Loucy (cell line): ENCODE data around the gene ZNF550.

ENCODE experiments used
- H2AFZ ChIP-seq: fragments of 200-600 bp; sonication (generic); 2 replicates; pipeline ENCODE4 v1.6.0; 2016; ENCODE audit warnings: antibody characterized with exemption, mild to moderate bottlenecking, low read length, moderate library complexity
- H3F3A ChIP-seq: fragments of 200-600 bp; 2 replicates; pipeline ENCODE4 v1.6.0; 2016; ENCODE audit warnings: antibody characterized with exemption, low read depth, mild to moderate bottlenecking
- H3K27me3 ChIP-seq: fragments of 200-600 bp; sonication (generic); 2 replicates; pipeline ENCODE4 v1.6.1; 2014; ENCODE audit warnings: low read length, mild to moderate bottlenecking; ENCODE audit not compliant: insufficient read depth, poor library complexity, severe bottlenecking
- H3K36me3 ChIP-seq: fragments of 200-600 bp; sonication (generic); 2 replicates; pipeline ENCODE4 v1.6.1; 2016; ENCODE audit warnings: low read length; ENCODE audit not compliant: insufficient read depth
- H3K4me1 ChIP-seq: fragments of 200-600 bp; sonication (generic); 2 replicates; pipeline ENCODE4 v1.5.1; 2014; ENCODE audit warnings: low read length, mild to moderate bottlenecking; ENCODE audit not compliant: insufficient read depth, poor library complexity, severe bottlenecking
- H3K4me2 ChIP-seq: fragments of 200-600 bp; sonication (generic); 2 replicates; pipeline ENCODE4 v1.6.0; 2014; ENCODE audit warnings: antibody characterized with exemption, low read length, low read depth, mild to moderate bottlenecking; ENCODE audit not compliant: poor library complexity, severe bottlenecking
- H3K4me3 ChIP-seq: fragments of 200-600 bp; sonication (generic); 2 replicates; pipeline ENCODE4 v1.5.1; 2014; ENCODE audit warnings: low read length, mild to moderate bottlenecking, mixed read lengths; ENCODE audit not compliant: poor library complexity, severe bottlenecking
- H3K79me2 ChIP-seq: fragments of 200-600 bp; sonication (generic); 2 replicates; pipeline ENCODE4 v1.6.1; 2014; ENCODE audit warnings: low read length; ENCODE audit not compliant: insufficient read depth
- H3K9ac ChIP-seq: fragments of 200-600 bp; sonication (generic); 2 replicates; pipeline ENCODE4 v1.6.0; 2014; ENCODE audit warnings: mild to moderate bottlenecking, low read depth, low read length, moderate library complexity; ENCODE audit not compliant: poor library complexity, severe bottlenecking
- H3K9me2 ChIP-seq: fragments of 200-600 bp; sonication (generic); replicated peaks from 2 replicates; pipeline ENCODE4 v1.6.1; 2016; ENCODE audit warnings: low read depth, low read length, mixed read lengths
- H3K9me3 ChIP-seq: fragments of 200-600 bp; sonication (generic); 2 replicates; pipeline ENCODE4 v1.6.1; 2014; ENCODE audit warnings: mild to moderate bottlenecking, antibody characterized with exemption, low read length, low read depth; ENCODE audit not compliant: insufficient read depth
- H4K20me1 ChIP-seq: fragments of 200-600 bp; sonication (generic); 2 replicates; pipeline ENCODE4 v1.6.0; 2014; ENCODE audit warnings: antibody characterized with exemption, low read length, mild to moderate bottlenecking; ENCODE audit not compliant: insufficient read depth, poor library complexity, severe bottlenecking
- EZH2phosphoT487 ChIP-seq: fragments of 200-600 bp; IDR thresholded peaks from 2 replicates; pipeline ENCODE4 v1.6.1; 2018; ENCODE audit warnings: antibody characterized with exemption, mild to moderate bottlenecking, moderate library complexity, borderline replicate concordance
- TF ChIP-seq, protein P1 (sequence below): fragments of 200-600 bp; sonication (generic); conservative IDR thresholded peaks from 2 replicates; pipeline ENCODE4 v1.5.1; 2014; ENCODE audit warnings: mild to moderate bottlenecking, antibody characterized with exemption, low read length

ZNF550 gene

DNA sequence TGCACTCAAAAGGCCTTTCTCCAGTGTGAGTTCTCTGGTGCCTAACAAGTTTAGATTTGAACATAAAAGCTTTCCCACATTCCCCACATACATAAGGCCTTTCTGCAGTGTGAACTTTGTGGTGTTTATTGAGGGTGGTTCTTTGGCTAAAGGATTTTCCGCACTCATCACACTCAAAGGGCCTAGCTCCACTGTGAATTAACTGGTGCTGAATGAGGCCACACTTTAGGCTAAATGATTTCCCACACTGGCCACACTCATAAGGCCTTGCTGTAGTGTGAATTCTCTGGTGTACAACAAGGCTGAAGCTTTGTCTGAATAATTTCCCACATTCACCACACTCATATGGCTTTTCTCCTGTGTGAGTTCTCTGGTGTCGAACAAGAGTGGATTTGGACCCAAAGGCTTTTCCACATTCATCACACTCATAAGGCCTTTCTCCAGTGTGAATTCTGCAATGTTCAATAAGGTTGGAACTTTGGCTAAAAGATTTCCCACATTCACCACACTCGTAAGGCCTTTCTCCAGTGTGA, 12.8 kb upstream of the ZNF550 start:
- TF ChIP-seq EZH2phosphoT487 = no peak
- TF ChIP-seq, protein P1, sequence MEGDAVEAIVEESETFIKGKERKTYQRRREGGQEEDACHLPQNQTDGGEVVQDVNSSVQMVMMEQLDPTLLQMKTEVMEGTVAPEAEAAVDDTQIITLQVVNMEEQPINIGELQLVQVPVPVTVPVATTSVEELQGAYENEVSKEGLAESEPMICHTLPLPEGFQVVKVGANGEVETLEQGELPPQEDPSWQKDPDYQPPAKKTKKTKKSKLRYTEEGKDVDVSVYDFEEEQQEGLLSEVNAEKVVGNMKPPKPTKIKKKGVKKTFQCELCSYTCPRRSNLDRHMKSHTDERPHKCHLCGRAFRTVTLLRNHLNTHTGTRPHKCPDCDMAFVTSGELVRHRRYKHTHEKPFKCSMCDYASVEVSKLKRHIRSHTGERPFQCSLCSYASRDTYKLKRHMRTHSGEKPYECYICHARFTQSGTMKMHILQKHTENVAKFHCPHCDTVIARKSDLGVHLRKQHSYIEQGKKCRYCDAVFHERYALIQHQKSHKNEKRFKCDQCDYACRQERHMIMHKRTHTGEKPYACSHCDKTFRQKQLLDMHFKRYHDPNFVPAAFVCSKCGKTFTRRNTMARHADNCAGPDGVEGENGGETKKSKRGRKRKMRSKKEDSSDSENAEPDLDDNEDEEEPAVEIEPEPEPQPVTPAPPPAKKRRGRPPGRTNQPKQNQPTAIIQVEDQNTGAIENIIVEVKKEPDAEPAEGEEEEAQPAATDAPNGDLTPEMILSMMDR = no peak

DNA sequence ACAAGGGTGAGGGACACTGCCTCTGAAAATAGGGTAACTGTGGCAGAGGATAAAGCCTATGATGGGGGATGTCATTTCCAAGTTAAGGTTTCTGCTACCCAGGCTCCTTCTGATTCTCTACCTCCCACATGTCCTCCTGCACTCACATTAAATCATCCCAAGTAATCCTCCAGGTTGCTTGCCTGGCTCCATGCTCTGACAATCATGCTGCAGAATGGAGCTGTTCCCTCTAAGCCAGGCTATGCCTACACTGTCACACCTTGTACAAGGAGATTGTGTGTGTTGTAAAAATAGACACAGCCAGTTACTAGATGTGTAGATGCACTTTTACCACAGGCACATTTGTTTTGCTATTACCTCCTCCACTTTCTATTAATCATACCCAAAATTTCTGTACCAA, 11.0 kb upstream of the ZNF550 start:
- H3K27me3 ChIP-seq = no peaks in the 10 kb centered on the region
- no peak overlapping the region for H2AFZ ChIP-seq
- no peak overlapping the region for H3K4me3 ChIP-seq
- no peak overlapping the region for H3K9ac ChIP-seq
- H3K4me2 ChIP-seq = no peak overlapping the region
- H3K36me3 ChIP-seq = peaks cover 39% of the 10 kb centered on the region
- H4K20me1 ChIP-seq = no peaks in the 10 kb centered on the region
- H3K4me1 ChIP-seq = no peaks in the 10 kb centered on the region
- TF ChIP-seq, protein P1 = no peak
- TF ChIP-seq EZH2phosphoT487 = no peak
- H3K79me2 ChIP-seq = no peaks in the 10 kb centered on the region; the same call in 1 of the 2 replicates
- H3K9me3 ChIP-seq = peaks cover 77% of the 10 kb centered on the region
- H3K9me2 ChIP-seq = no peaks in the 10 kb centered on the region
- no peaks in the 10 kb centered on the region for H3F3A ChIP-seq

More for the DNA sequence above, 12.8 kb upstream of the ZNF550 start:
- Histone ChIP-seq H3K4me3 (no peak overlapping the region), H3K9ac (no peak overlapping the region), H3K9me3 (peaks cover 60% of the 10 kb centered on the region), H3K4me2 (no peak overlapping the region), H2AFZ (no peak overlapping the region), H3K9me2 (no peaks in the 10 kb centered on the region), H3K36me3 (peaks cover 39% of the 10 kb centered on the region), H3F3A (no peaks in the 10 kb centered on the region), H3K27me3 (no peaks in the 10 kb centered on the region), H3K4me1 (peaks cover 3% of the 10 kb centered on the region), H4K20me1 (no peaks in the 10 kb centered on the region), H3K79me2 (peaks cover 12% of the 10 kb centered on the region)

DNA sequence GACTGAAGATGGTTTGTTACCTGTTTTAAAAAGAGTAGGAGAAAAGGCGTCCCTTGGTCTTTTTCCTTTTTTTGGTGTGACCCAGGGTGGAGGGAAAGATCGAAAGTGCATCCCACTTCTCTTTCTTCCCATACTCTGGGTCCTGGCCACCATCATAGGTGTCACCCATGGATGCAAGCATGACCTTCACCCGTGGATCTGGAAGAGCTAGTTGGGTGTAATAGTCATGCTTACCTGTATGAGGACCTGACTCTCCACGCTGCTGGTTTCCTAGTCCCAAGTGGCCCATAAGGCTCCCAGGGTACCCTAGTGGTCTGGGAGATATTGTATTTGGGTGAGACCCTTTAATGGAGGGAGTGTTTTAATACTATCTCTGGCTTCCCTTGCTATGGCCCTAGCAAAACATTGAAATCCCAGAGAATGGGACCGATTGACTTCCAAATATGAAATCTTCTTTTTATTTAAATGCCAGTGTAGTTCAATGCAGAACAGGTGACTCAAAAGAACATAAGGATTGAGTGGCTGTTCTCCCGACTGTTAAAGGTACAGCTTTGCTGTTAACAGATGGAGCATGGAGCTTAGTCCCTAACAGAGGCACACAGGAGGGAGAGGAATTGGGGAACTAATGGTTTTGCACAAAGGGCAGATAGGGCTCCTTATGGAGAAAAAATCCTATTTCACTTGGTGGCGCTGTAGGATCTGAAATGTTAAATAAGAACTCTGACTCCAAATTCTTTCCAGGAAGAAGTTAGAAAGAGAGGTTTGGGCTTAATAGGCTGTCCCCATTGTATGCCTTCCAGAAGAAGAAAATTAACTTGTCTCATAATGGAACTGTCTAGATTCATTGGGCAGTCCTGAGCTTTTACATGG, 7.0 kb upstream of the ZNF550 start:
- H3K9me3 ChIP-seq = peaks cover 62% of the 10 kb centered on the region; the same call in 1 of the 2 replicates
- H3F3A ChIP-seq = no peaks in the 10 kb centered on the region

More for the DNA sequence above, 7.0 kb upstream of the ZNF550 start:
- no peaks in the 10 kb centered on the region for H3K9me2 ChIP-seq
- TF ChIP-seq EZH2phosphoT487 = no peak
- TF ChIP-seq, protein P1 = peak; percentile 21; the same call in 1 of the 2 replicates
- H4K20me1 ChIP-seq = no peaks in the 10 kb centered on the region
- no peaks in the 10 kb centered on the region for H3K27me3 ChIP-seq
- no peak overlapping the region for H3K4me2 ChIP-seq
- no peak overlapping the region for H2AFZ ChIP-seq
- no peak overlapping the region for H3K9ac ChIP-seq
- no peaks in the 10 kb centered on the region for H3K4me1 ChIP-seq
- H3K79me2 ChIP-seq = no peaks in the 10 kb centered on the region
- H3K36me3 ChIP-seq = no peaks in the 10 kb centered on the region
- no peak overlapping the region for H3K4me3 ChIP-seq
